Measurements from ENCODE around the gene TBC1D9.

- TF ChIP-seq CTCF (IDR thresholded peaks at IDR 0.05; ENCODE audit: low read depth, low read length, poor library complexity, severe bottlenecking) (no peak), EZH2phosphoT487 (IDR thresholded peaks at IDR 0.05; ENCODE audit: borderline replicate concordance, low read length) (no peak)
Observed at GRCh38 chr4:140718241-140718952, 37.8 kb downstream of the TBC1D9 start.

All from DOHH2 (cell line).